Retinal pigment epithelial cell (primary cell): ENCODE results near the gene CD83.

Experiments used
- DNase-seq: peaks from one replicate; pipeline ENCODE4 v3.0.0-alpha.2; 2010; ENCODE audit warnings: low read depth
- H3K4me3 ChIP-seq: 2 replicates; pipeline ENCODE4 v1.5.1; 2011; ENCODE audit warnings: mild to moderate bottlenecking, low read length, control low read depth, moderate library complexity
- CTCF ChIP-seq: conservative IDR thresholded peaks from 2 replicates; pipeline ENCODE4 v1.5.1; 2011; ENCODE audit warnings: low read depth, low read length, control low read depth, inconsistent platforms

The CD83 gene

GRCh38 chr6:14125346-14125745, 7.8 kb downstream of the CD83 start:
- TF ChIP-seq CTCF, result no peak
- no peak overlapping the region for H3K4me3 ChIP-seq

GRCh38 chr6:14126191-14126590, 8.6 kb downstream of the CD83 start:
- no peak for TF ChIP-seq CTCF
- DNase-seq, result no peak
- H3K4me3 ChIP-seq, result no peak overlapping the region

More at GRCh38 chr6:14125346-14125745, 7.8 kb downstream of the CD83 start:
- no peak for DNase-seq

GRCh38 chr6:14127611-14128010, 10.0 kb downstream of the CD83 start:
- no peak for DNase-seq
- no peak for TF ChIP-seq CTCF
- no peak overlapping the region for H3K4me3 ChIP-seq

GRCh38 chr6:14128012-14128411, 10.4 kb downstream of the CD83 start:
- H3K4me3 ChIP-seq, result no peak overlapping the region
- TF ChIP-seq CTCF, result no peak
- no peak for DNase-seq

GRCh38 chr6:14128746-14129145, 11.2 kb downstream of the CD83 start:
- H3K4me3 ChIP-seq, result no peak overlapping the region
- TF ChIP-seq CTCF, result no peak

GRCh38 chr6:14129575-14129974, 12.0 kb downstream of the CD83 start:
- DNase-seq, result peak; percentile 54
- peak; percentile 80 for TF ChIP-seq CTCF
- no peak overlapping the region for H3K4me3 ChIP-seq

More at GRCh38 chr6:14128746-14129145, 11.2 kb downstream of the CD83 start:
- no peak for DNase-seq

GRCh38 chr6:14130435-14131075, 13.0 kb downstream of the CD83 start:
- H3K4me3 ChIP-seq, result no peak overlapping the region
- TF ChIP-seq CTCF, result no peak
- DNase-seq, result no peak
